Central memory CD8-positive, alpha-beta T cell (primary cell): Measurements from ENCODE around the gene FOXL3.
"Not testable (repeated sequence)": the region's sequence is repeated elsewhere in the genome, so short reads cannot be mapped to it uniquely, and the experiment has no call there.

Experiments used
- ATAC-seq: fragments of 150-1000 bp; cut with Tn5 transposase; replicated peaks from 2 replicates; pipeline ENCODE4 v1.10.0; 2022; ENCODE audit warnings: mild to moderate bottlenecking, moderate FRiP score, moderate number of reproducible peaks; ENCODE audit not compliant: poor library complexity, severe bottlenecking; ENCODE audit errors: extremely low read depth
- DNase-seq, 2 donors: peaks; one replicate each; pipeline ENCODE4 v3.0.0; 2021; ENCODE audit warnings: low spot score in 2 of 2
- H3K27ac Mint-ChIP-seq: one replicate; pipeline ENCODE4 v1.8.0; 2022; ENCODE audit warnings: low read depth, mild to moderate bottlenecking, moderate library complexity, mixed read lengths
- H3K27me3 Mint-ChIP-seq: one replicate; pipeline ENCODE4 v1.8.0; 2022; ENCODE audit warnings: mixed read lengths
- H3K36me3 Mint-ChIP-seq: one replicate; pipeline ENCODE4 v1.8.0; 2022; ENCODE audit warnings: mild to moderate bottlenecking, moderate library complexity, mixed read lengths; ENCODE audit not compliant: insufficient read depth
- H3K4me1 Mint-ChIP-seq: one replicate; pipeline ENCODE4 v1.8.0; 2022; ENCODE audit warnings: mixed read lengths
- H3K4me3 Mint-ChIP-seq: one replicate; pipeline ENCODE4 v1.8.0; 2022; ENCODE audit warnings: mild to moderate bottlenecking, moderate library complexity, mixed read lengths
- H3K9me3 Mint-ChIP-seq: one replicate; pipeline ENCODE4 v1.8.0; 2022; ENCODE audit warnings: mixed read lengths

FOXL3 gene

GRCh38 chr7:257647-257992 lies 32.4 kb upstream of the FOXL3 start:
- Mint-ChIP-seq H3K27ac (peak overlapping the region; percentile 51), H3K9me3 (peaks cover 4% of the 10 kb centered on the region), H3K4me3 (no peak overlapping the region), H3K27me3 (peaks cover 10% of the 10 kb centered on the region), H3K36me3 (peaks cover 9% of the 10 kb centered on the region), H3K4me1 (peaks cover 7% of the 10 kb centered on the region)
- no peak for DNase-seq
- no peak for ATAC-seq

- Mint-ChIP-seq H3K27me3 (peaks cover 10% of the 10 kb centered on the region), H3K27ac (no peak overlapping the region), H3K36me3 (peaks cover 9% of the 10 kb centered on the region), H3K4me3 (no peak overlapping the region), H3K4me1 (peaks cover 9% of the 10 kb centered on the region), H3K9me3 (peaks cover 4% of the 10 kb centered on the region)
- ATAC-seq (no peak), DNase-seq (no peak)
These were observed 31.3 kb upstream of the FOXL3 start for GRCh38 chr7:258476-259190.

- no peak overlapping the region for H3K4me3 Mint-ChIP-seq
- H3K27me3 Mint-ChIP-seq: peaks cover 10% of the 10 kb centered on the region
- peaks cover 9% of the 10 kb centered on the region for H3K4me1 Mint-ChIP-seq
- no peak for ATAC-seq
- H3K36me3 Mint-ChIP-seq: peaks cover 10% of the 10 kb centered on the region
- H3K9me3 Mint-ChIP-seq: peaks cover 4% of the 10 kb centered on the region
- DNase-seq: no peak
- no peak overlapping the region for H3K27ac Mint-ChIP-seq
These were observed 30.8 kb upstream of the FOXL3 start for GRCh38 chr7:259191-259505.

GRCh38 chr7:259751-260405 lies 30.1 kb upstream of the FOXL3 start:
- H3K36me3 Mint-ChIP-seq: peaks cover 8% of the 10 kb centered on the region
- no peak overlapping the region for H3K4me3 Mint-ChIP-seq
- no peak for ATAC-seq
- H3K9me3 Mint-ChIP-seq: peaks cover 4% of the 10 kb centered on the region
- H3K27ac Mint-ChIP-seq: no peak overlapping the region
- DNase-seq: no peak
- peaks cover 8% of the 10 kb centered on the region for H3K27me3 Mint-ChIP-seq
- H3K4me1 Mint-ChIP-seq: peaks cover 9% of the 10 kb centered on the region

GRCh38 chr7:260441-261281 lies 29.3 kb upstream of the FOXL3 start:
- peaks cover 9% of the 10 kb centered on the region for H3K4me1 Mint-ChIP-seq
- H3K4me3 Mint-ChIP-seq: no peak overlapping the region
- peaks cover under 1% of the 10 kb centered on the region for H3K27me3 Mint-ChIP-seq
- DNase-seq (no peak), ATAC-seq (no peak)
- peaks cover 8% of the 10 kb centered on the region for H3K36me3 Mint-ChIP-seq
- peaks cover 4% of the 10 kb centered on the region for H3K9me3 Mint-ChIP-seq
- no peak overlapping the region for H3K27ac Mint-ChIP-seq

- Mint-ChIP-seq H3K4me1 (peaks cover 9% of the 10 kb centered on the region), H3K9me3 (peaks cover 4% of the 10 kb centered on the region), H3K27ac (peak overlapping the region; percentile 55), H3K36me3 (peaks cover 8% of the 10 kb centered on the region), H3K27me3 (no peaks in the 10 kb centered on the region), H3K4me3 (peak overlapping the region; percentile 32)
- DNase-seq (no peak), ATAC-seq (no peak)
These were observed 28.4 kb upstream of the FOXL3 start for GRCh38 chr7:261341-262250.

- Mint-ChIP-seq H3K36me3 (peaks cover 8% of the 10 kb centered on the region), H3K4me1 (peaks cover 9% of the 10 kb centered on the region), H3K4me3 (peak overlapping the region; percentile 32), H3K27ac (peak overlapping the region; percentile 55), H3K27me3 (no peaks in the 10 kb centered on the region), H3K9me3 (peaks cover 4% of the 10 kb centered on the region)
- DNase-seq (no peak), ATAC-seq (no peak)
These were observed 27.8 kb upstream of the FOXL3 start for GRCh38 chr7:262251-262572.

GRCh38 chr7:262631-263311 lies 27.2 kb upstream of the FOXL3 start:
- not testable (repeated sequence) for H3K36me3 Mint-ChIP-seq, H3K4me1 Mint-ChIP-seq, ATAC-seq, H3K9me3 Mint-ChIP-seq, H3K27me3 Mint-ChIP-seq, DNase-seq
- H3K4me3 Mint-ChIP-seq: peak overlapping the region; percentile 32
- peak overlapping the region; percentile 55 for H3K27ac Mint-ChIP-seq

- not testable (repeated sequence) for ATAC-seq, H3K4me1 Mint-ChIP-seq, H3K4me3 Mint-ChIP-seq, H3K27me3 Mint-ChIP-seq, H3K9me3 Mint-ChIP-seq, H3K36me3 Mint-ChIP-seq
- H3K27ac Mint-ChIP-seq: peak overlapping the region; percentile 29
- DNase-seq: peak; percentile 40 to 76
These were observed 26.3 kb upstream of the FOXL3 start for GRCh38 chr7:263483-264351.

- Mint-ChIP-seq H3K27ac (no peak overlapping the region), H3K9me3 (peaks cover 4% of the 10 kb centered on the region), H3K27me3 (no peaks in the 10 kb centered on the region), H3K4me3 (no peak overlapping the region), H3K36me3 (peaks cover 8% of the 10 kb centered on the region), H3K4me1 (peaks cover 9% of the 10 kb centered on the region)
- DNase-seq (no peak), ATAC-seq (no peak)
These were observed 25.3 kb upstream of the FOXL3 start for GRCh38 chr7:264541-265191.
